Omental fat pad (tissue), 4 donors: ENCODE results near the gene CPEB4. TPM values are rescaled to one million over a fixed set of nuclear protein-coding genes. Genes with fewer than 3 reads are reported as not detected.

Experiments
- ATAC-seq: fragments of 150-250 bp; one replicate; pipeline ENCODE4 v1.9.1; 2016; ENCODE audit warnings: mild to moderate bottlenecking, moderate library complexity; ENCODE audit not compliant: low FRiP score
- DNase-seq: peaks from one replicate; pipeline ENCODE4 v3.0.0-alpha.2; 2019; ENCODE audit warnings: low spot score
- total RNA-seq, 4 donors: library from RNA; depleted of rRNA; stranded (reverse); fragments of >200 nt; gene quantifications; one replicate each; pipeline ENCODE4 v1.1.0, GENCODE V29; 2016
- TF ChIP-seq, protein P1 (sequence below), 3 donors: fragments of 450-650 bp; IDR thresholded peaks; one replicate each; pipeline ENCODE4 v1.5.1; 2016 to 2017; ENCODE audit warnings: antibody characterized with exemption in 3 of 3, mild to moderate bottlenecking in 3 of 3, moderate library complexity in 2 of 3

CPEB4 gene
- total RNA-seq, 4 donors from 2014 or later: 43.2 to 71.4 (median 58.1) TPM

DNA sequence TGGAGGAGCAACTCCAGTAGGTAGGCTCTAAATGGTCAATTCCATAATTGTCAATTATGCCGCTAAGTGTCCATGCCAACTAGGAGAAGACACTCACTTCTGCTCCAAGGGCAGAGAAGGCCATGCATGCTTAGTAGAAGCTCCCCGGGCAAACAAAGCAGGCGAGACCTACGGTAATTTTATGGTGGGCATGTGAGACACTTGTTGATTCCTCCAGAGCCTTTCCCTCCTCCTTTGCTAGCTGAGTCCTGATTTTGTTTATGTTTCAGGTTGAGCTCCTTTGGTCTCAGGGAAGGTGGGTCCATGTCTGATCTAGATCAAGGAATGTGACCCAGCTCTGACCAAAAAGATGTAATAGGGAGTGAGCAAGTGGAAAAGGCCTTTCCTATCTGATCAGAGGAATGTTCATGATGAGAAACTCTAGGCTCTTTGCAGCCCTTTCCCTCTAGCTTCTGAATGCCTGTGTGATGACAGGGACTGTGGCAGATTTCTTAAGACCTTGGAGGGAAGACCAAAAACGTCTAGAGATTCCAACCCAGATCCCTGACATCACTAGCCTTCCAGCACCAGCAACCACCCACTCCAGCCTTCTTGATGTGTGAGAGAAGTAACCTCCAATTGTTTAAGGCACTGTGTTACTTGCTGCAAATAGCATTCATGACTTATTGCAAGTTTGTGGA is 7.7 kb upstream of the CPEB4 start:
- ATAC-seq (no peak), DNase-seq (no peak)
- TF ChIP-seq, protein P1, sequence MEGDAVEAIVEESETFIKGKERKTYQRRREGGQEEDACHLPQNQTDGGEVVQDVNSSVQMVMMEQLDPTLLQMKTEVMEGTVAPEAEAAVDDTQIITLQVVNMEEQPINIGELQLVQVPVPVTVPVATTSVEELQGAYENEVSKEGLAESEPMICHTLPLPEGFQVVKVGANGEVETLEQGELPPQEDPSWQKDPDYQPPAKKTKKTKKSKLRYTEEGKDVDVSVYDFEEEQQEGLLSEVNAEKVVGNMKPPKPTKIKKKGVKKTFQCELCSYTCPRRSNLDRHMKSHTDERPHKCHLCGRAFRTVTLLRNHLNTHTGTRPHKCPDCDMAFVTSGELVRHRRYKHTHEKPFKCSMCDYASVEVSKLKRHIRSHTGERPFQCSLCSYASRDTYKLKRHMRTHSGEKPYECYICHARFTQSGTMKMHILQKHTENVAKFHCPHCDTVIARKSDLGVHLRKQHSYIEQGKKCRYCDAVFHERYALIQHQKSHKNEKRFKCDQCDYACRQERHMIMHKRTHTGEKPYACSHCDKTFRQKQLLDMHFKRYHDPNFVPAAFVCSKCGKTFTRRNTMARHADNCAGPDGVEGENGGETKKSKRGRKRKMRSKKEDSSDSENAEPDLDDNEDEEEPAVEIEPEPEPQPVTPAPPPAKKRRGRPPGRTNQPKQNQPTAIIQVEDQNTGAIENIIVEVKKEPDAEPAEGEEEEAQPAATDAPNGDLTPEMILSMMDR (IDR thresholded peaks at IDR 0.05): no peak

DNA sequence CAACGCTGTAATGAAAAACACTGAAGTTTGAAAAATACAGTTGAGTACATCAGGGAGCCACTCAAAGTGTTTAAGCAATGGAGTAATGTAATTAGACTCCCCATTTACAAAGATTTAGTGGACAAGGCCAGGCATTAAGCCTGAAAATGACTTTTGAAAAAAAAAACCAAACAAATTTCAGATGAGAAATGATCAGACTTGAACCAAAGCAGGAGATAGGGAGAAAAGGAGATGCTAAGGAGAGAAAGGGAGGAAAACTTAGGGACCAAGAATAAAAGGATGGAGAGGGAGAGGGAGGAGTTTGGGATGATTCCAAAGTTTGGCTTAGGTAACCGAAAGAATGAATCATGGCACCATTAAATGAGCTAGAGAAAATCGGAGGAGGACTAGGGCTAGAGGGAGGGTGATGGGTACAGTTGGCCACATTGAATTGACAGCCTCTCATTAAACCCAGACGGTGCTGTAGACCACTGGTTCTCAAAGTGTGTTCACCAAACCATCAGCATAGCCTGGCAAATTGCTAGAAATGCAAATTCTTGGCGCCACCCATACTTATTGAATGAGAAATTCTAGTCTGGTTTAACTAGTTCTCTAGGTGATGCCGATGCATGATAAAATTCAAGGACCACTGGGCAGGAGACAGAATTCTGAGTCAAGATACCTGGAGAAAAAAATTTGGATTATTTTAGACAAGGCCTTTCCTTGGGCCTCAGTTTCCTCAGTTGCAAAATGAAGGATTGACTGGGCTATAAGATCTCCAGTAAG is 6.2 kb upstream of the CPEB4 start:
- TF ChIP-seq, protein P1 (IDR thresholded peaks at IDR 0.05): no peak
- DNase-seq (no peak), ATAC-seq (no peak)

DNA sequence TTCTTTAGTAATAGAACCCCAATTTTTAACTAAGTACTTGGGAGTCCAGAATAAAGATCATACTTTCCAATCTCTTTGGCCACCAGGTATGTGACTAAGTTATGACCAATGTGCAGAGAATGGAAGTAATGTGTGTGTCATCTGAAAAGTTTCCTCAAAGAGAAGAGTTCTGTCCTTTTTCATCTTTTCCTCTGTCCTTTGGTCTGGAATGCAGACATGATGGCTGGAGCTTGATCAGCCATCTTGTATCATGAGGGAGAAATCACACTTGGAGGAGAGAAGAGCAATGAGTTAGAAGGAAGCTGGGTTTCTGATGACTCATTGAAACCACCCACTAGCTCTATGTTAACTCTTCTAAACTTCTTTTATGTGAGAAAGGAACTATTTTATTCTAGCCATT is 5.5 kb upstream of the CPEB4 start:
- ATAC-seq (no peak), DNase-seq (no peak)
- TF ChIP-seq, protein P1 (IDR thresholded peaks at IDR 0.05): no peak

DNA sequence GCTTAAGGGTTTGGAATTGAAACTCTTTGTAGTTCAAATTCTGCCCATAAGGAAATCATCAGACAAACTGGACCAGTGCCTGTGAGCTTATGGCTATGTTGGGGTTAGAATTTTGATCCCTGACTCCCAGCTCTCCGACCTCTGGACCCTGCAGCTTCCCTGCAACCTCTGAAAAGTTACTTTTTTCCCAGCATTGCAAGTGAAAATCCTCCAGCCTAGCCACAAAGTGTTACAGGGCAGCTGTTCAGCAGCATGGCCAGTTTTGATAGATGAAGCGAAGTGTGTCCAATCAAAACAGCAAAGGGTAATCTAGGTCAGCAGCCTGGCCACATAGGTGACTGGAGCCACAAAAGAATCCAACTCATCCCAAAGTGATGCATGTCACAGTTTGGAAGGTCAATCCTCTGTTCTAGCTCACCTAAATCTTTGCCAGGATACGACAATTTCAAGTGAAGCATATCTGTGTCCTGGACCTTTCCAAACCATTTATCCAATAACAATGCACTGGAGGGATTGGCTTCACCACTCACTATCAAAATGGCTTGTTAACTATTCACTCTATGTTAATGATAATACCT is 4.7 kb upstream of the CPEB4 start:
- DNase-seq: no peak
- TF ChIP-seq, protein P1 (IDR thresholded peaks at IDR 0.05): no peak

DNA sequence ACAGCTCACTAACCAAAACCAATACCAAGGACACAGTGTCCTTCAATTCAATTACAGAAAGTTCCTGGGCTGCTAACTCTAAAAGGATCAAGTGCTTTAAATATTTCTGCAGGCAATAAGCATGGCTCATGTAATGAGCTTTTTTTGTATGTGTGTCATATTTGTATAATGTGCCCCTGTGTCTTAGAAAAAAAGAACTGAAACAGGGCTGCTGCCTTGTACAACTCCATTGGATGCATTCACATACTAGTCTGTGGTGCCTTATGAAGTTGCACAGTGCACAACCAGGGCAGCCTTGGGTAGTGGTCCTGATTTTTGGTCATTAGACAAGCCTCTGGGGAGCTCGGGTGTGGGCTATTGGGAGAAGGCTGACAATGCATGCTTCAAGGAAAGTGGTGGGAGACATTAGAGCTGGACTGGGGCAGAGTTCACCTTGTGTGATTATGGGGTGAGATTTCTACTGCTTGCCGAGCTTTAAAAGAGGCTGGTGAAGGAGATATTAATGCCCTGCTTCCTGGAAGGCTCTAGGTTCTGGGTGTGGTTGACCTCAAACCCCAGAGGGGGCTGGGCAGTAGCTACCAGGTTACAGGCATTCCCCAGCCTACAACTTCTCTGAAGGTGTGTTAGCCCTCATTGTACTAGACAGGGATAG is 3.6 kb upstream of the CPEB4 start:
- no peak for DNase-seq
- TF ChIP-seq, protein P1 (IDR thresholded peaks at IDR 0.05): no peak
- no peak for ATAC-seq

More for the DNA sequence above, 4.7 kb upstream of the CPEB4 start:
- ATAC-seq: no peak

DNA sequence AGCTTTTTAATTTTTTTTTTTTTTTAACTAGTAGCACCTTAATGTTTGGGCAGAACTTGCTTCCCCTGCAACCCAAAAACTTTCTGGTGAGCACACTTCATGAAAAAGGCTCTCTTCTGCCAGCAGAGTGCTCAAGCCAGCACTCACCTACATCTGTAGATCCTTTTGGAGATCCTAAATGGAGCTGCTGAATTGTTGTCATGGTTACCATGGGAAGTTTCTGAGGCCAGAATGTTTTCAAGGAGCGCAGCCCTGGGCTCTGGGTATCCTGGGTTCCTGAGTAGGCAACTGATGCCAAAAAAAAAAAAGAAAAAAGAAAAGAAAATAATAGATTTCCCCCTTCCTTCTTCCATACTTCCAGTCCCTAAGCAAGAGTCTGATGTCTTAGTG is 3.1 kb upstream of the CPEB4 start:
- DNase-seq (no peak), ATAC-seq (no peak)
- TF ChIP-seq, protein P1 (IDR thresholded peaks at IDR 0.05): no peak
